Keratinocyte (primary cell): ENCODE measurements around the gene LAMA4. TPM values are rescaled to one million over a fixed set of nuclear protein-coding genes. Genes with fewer than 3 reads are reported as not detected.
"Not testable (repeated sequence)": the region's sequence is repeated elsewhere in the genome, so short reads cannot be mapped to it uniquely, and the experiment has no call there.

ENCODE experiments used
- DNase-seq: peaks from one replicate; pipeline ENCODE4 v3.0.0-alpha.2; 2011; ENCODE audit warnings: low read depth, missing footprints, low spot score
- FAIRE-seq: peaks from 2 replicates; lab custom pipeline; 2011; peaks lifted over from hg19 to GRCh38; lab: Jason Lieb, UNC
- H2AFZ ChIP-seq: 2 replicates; pipeline ENCODE4 v1.6.0; 2012; ENCODE audit warnings: low read length, control low read depth, inconsistent platforms; ENCODE audit not compliant: control insufficient read depth
- H3K27ac ChIP-seq: 2 replicates; pipeline ENCODE4 v1.5.1; 2011; ENCODE audit warnings: low read length; ENCODE audit not compliant: control insufficient read depth, insufficient read depth
- H3K27me3 ChIP-seq: 3 replicates; pipeline ENCODE4 v1.6.0; 2011; ENCODE audit warnings: low read length; ENCODE audit not compliant: control insufficient read depth, insufficient read depth; ENCODE audit errors: extremely low read depth
- H3K36me3 ChIP-seq, 2 experiments: 2 replicates in 1 of 2; 3 replicates in 1 of 2; pipeline ENCODE4 v1.5.1; 2011; ENCODE audit warnings: low read length in 2 of 2, mild to moderate bottlenecking in 1 of 2; ENCODE audit not compliant: control insufficient read depth in 2 of 2, insufficient read depth in 2 of 2; ENCODE audit errors: extremely low read depth in 1 of 2
- H3K4me1 ChIP-seq: 3 replicates; pipeline ENCODE4 v1.5.1; 2011; ENCODE audit warnings: low read length; ENCODE audit not compliant: control insufficient read depth, insufficient read depth; ENCODE audit errors: extremely low read depth
- H3K4me2 ChIP-seq: 3 replicates; pipeline ENCODE4 v1.6.0; 2011; ENCODE audit warnings: low read depth, low read length; ENCODE audit not compliant: control insufficient read depth, insufficient read depth; ENCODE audit errors: extremely low read depth
- H3K4me3 ChIP-seq, 3 experiments: fragments of 200-600 bp in 1 of 3; sonication (generic) in 1 of 3; 2 replicates in 2 of 3; 3 replicates in 1 of 3; pipeline ENCODE4 v1.5.1; 2011 to 2016; ENCODE audit warnings: low read length in 3 of 3, mild to moderate bottlenecking in 3 of 3, control low read depth in 2 of 3, inconsistent platforms in 1 of 3, low read depth in 1 of 3, mixed read lengths in 1 of 3, mixed run types in 1 of 3, moderate library complexity in 1 of 3; ENCODE audit not compliant: control insufficient read depth in 2 of 3, insufficient read depth in 2 of 3; ENCODE audit errors: extremely low read depth in 1 of 3
- H3K79me2 ChIP-seq: 2 replicates; pipeline ENCODE4 v1.6.0; 2012; ENCODE audit warnings: low read length; ENCODE audit not compliant: control insufficient read depth, insufficient read depth
- H3K9ac ChIP-seq: 3 replicates; pipeline ENCODE4 v1.6.0; 2011; ENCODE audit warnings: low read length; ENCODE audit not compliant: control insufficient read depth, insufficient read depth; ENCODE audit errors: extremely low read depth
- H3K9me1 ChIP-seq: 3 replicates; pipeline ENCODE4 v1.6.0; 2011; ENCODE audit warnings: low read length; ENCODE audit not compliant: control insufficient read depth, insufficient read depth; ENCODE audit errors: extremely low read depth
- H3K9me3 ChIP-seq: 2 replicates; pipeline ENCODE4 v1.5.1; 2012; ENCODE audit warnings: low read depth, low read length; ENCODE audit not compliant: control insufficient read depth
- H4K20me1 ChIP-seq: 3 replicates; pipeline ENCODE4 v1.6.0; 2011; ENCODE audit warnings: low read length; ENCODE audit not compliant: control insufficient read depth, insufficient read depth; ENCODE audit errors: extremely low read depth
- CTCF ChIP-seq, 3 experiments: IDR thresholded peaks in 1 of 3; conservative IDR thresholded peaks in 1 of 3; optimal IDR thresholded peaks in 1 of 3; 2 replicates in 2 of 3; 3 replicates in 1 of 3; pipeline versions ENCODE3 to v1.5.1; 2011; ENCODE audit warnings: low read length in 3 of 3, mild to moderate bottlenecking in 3 of 3, moderate library complexity in 2 of 3, control low read depth in 1 of 3, inconsistent platforms in 1 of 3; ENCODE audit not compliant: insufficient read depth in 2 of 3; ENCODE audit errors: extremely low read depth in 1 of 3
- EZH2 ChIP-seq: IDR thresholded peaks from one replicate; pipeline ENCODE4 v1.6.1; 2012; ENCODE audit warnings: inconsistent platforms, mild to moderate bottlenecking, low read length, moderate library complexity
- dilution Hi-C: fragments of 300-500 bp; cut with MboI; formaldehyde crosslinking; loops from one replicate; pipeline ENCODE4 v1.7.0; 2020; ENCODE audit warnings: low sequenced_read_pairs; ENCODE audit not compliant: extremely low pct_ligation_motif_present
- polyA plus RNA-seq, 5 experiments: library from polyadenylated mRNA; depleted of rRNA in 3 of 5; stranded (reverse) in 3 of 5; stranded (forward) in 1 of 5; unstranded in 1 of 5; fragments of >200 nt; gene quantifications; 1 replicate in 1 of 5; 2 replicates in 3 of 5; 3 replicates in 1 of 5; pipeline versions ENCODE4 v1.2.1 to v1.2.3, GENCODE V29; 2011 to 2012; ENCODE audit warnings: missing spikeins in 2 of 5, low read depth in 1 of 5, low replicate concordance in 1 of 5

The LAMA4 gene
- polyA plus RNA-seq, 1 donor (not counting 4 experiments of a cell fraction or from before 2014, with no cell fraction given): 0.12 TPM

- FAIRE-seq: no peak
- H3K9ac ChIP-seq: no peak overlapping the region
- H4K20me1 ChIP-seq: no peaks in the 10 kb centered on the region
- H3K4me3 ChIP-seq: no peak overlapping the region
- H3K4me1 ChIP-seq: no peaks in the 10 kb centered on the region
- H3K9me1 ChIP-seq: no peaks in the 10 kb centered on the region
- H3K27ac ChIP-seq: no peak overlapping the region
- no peaks in the 10 kb centered on the region for H3K79me2 ChIP-seq
- no peak for DNase-seq
- no peak overlapping the region for H2AFZ ChIP-seq
- TF ChIP-seq CTCF (optimal IDR thresholded peaks at IDR 0.05 in 1 of 3, IDR thresholded peaks at IDR 0.05 in 1 of 3, conservative IDR thresholded peaks at IDR 0.05 in 1 of 3; ENCODE audit: extremely low read depth in 1 of 3, insufficient read depth in 2 of 3, low read length in 3 of 3): no peak
- TF ChIP-seq EZH2: no peak
- no peaks in the 10 kb centered on the region for H3K9me3 ChIP-seq
- no peaks in the 10 kb centered on the region for H3K36me3 ChIP-seq
- no peak overlapping the region for H3K4me2 ChIP-seq
- dilution Hi-C loops: no loop called here
- H3K27me3 ChIP-seq: no peaks in the 10 kb centered on the region
Measured at GRCh38 chr6:112109262-112109661, 145.1 kb downstream of the LAMA4 start.

GRCh38 chr6:112106562-112106961 lies 147.8 kb downstream of the LAMA4 start:
- DNase-seq: no peak
- Histone ChIP-seq H4K20me1 (no peaks in the 10 kb centered on the region), H2AFZ (no peak overlapping the region), H3K4me1 (no peaks in the 10 kb centered on the region), H3K27ac (no peak overlapping the region), H3K9me3 (no peaks in the 10 kb centered on the region), H3K9me1 (no peaks in the 10 kb centered on the region), H3K79me2 (no peaks in the 10 kb centered on the region), H3K27me3 (no peaks in the 10 kb centered on the region), H3K4me2 (no peak overlapping the region), H3K36me3 (no peaks in the 10 kb centered on the region), H3K9ac (no peak overlapping the region), H3K4me3 (no peak overlapping the region)
- no peak for TF ChIP-seq EZH2
- TF ChIP-seq CTCF (optimal IDR thresholded peaks at IDR 0.05 in 1 of 3, IDR thresholded peaks at IDR 0.05 in 1 of 3, conservative IDR thresholded peaks at IDR 0.05 in 1 of 3; ENCODE audit: extremely low read depth in 1 of 3, insufficient read depth in 2 of 3, low read length in 3 of 3): no peak
- dilution Hi-C loops: no loop called here
- FAIRE-seq: no peak

- H3K9ac ChIP-seq, FAIRE-seq, H3K4me3 ChIP-seq, H3K27ac ChIP-seq, H3K36me3 ChIP-seq, H3K9me1 ChIP-seq, H3K4me1 ChIP-seq, H3K27me3 ChIP-seq, H3K4me2 ChIP-seq, H3K79me2 ChIP-seq, DNase-seq, H4K20me1 ChIP-seq, dilution Hi-C loops, H2AFZ ChIP-seq, H3K9me3 ChIP-seq: not testable (repeated sequence)
Measured at GRCh38 chr6:112106026-112106425, 148.3 kb downstream of the LAMA4 start.
